ENCODE results near the gene NEK11.
"Not testable (repeated sequence)": the region's sequence is repeated elsewhere in the genome, so short reads cannot be mapped to it uniquely, and the experiment has no call there.

Gene NEK11

DNA sequence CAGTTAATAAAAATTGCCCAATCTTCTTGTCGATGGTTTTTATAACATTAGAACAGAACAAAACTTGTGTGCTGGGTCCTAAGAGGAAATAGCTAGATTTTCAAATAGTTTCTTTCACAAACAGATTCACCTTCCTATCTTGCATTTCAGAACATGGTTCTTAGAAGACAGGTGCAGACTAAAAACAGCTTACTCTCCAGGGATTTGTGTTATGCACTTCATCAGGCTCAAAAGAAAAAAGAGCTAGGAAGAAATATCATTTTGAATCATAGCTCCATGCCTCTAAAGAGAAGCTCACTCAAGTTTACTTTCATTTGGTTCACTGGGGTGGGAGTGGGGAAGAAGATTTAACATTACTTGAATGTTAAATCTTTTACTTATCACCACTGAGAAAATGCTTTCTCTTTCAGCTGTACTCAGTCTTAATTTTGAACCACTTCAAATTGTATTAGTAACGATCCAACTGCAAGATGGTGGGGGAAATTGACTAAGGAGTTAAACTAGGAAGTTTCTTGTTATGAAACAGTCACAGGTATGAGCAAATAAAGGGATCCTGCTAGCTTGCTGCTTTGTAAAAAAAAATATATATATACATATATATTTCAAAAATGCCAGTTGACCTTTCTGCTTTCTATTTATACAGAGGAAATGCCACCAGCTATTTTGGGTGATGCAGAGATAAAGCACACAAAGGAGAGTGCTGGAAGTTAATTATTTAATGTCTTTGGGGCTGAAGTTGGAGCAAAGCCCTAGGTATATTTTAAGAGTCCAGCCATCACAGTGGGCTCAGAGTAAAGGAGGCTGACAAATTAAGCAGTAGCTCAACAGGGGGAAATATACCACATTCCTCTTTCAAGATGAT, 326.6 kb downstream of the NEK11 start:
- Mint-ChIP-seq H3K9me3 (no peaks in the 10 kb centered on the region), H3K27me3 (ENCODE audit: low read depth, poor library complexity) (peaks cover 4% of the 10 kb centered on the region), H3K4me1 (peaks cover 11% of the 10 kb centered on the region), H3K27ac (no peak overlapping the region), H3K36me3 (ENCODE audit: low read depth) (no peaks in the 10 kb centered on the region), H3K4me3 (no peak overlapping the region)
- TF ChIP-seq, protein P1, sequence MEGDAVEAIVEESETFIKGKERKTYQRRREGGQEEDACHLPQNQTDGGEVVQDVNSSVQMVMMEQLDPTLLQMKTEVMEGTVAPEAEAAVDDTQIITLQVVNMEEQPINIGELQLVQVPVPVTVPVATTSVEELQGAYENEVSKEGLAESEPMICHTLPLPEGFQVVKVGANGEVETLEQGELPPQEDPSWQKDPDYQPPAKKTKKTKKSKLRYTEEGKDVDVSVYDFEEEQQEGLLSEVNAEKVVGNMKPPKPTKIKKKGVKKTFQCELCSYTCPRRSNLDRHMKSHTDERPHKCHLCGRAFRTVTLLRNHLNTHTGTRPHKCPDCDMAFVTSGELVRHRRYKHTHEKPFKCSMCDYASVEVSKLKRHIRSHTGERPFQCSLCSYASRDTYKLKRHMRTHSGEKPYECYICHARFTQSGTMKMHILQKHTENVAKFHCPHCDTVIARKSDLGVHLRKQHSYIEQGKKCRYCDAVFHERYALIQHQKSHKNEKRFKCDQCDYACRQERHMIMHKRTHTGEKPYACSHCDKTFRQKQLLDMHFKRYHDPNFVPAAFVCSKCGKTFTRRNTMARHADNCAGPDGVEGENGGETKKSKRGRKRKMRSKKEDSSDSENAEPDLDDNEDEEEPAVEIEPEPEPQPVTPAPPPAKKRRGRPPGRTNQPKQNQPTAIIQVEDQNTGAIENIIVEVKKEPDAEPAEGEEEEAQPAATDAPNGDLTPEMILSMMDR (IDR thresholded peaks at IDR 0.05): no peak
- DNase-seq: no peak

DNA sequence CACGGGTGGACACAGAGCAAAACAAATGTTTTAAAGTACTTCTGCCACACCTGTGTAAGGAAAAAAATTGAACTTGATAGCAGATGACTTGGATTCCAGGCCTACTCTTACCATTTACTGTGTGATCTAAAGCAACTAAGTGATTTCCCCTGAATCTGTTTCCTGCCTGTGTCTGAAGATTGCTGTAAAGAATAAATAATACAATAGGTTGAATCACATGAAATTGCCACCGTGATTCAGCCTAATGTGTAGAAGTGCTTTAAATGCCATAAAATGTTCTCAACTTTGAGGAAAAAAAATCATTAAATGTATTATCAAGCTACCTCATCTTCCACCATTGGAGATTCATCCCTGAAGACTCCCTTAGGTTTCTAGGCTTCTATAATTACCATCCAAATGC, 327.3 kb downstream of the NEK11 start:
- H3K27ac Mint-ChIP-seq: no peak overlapping the region

DNA sequence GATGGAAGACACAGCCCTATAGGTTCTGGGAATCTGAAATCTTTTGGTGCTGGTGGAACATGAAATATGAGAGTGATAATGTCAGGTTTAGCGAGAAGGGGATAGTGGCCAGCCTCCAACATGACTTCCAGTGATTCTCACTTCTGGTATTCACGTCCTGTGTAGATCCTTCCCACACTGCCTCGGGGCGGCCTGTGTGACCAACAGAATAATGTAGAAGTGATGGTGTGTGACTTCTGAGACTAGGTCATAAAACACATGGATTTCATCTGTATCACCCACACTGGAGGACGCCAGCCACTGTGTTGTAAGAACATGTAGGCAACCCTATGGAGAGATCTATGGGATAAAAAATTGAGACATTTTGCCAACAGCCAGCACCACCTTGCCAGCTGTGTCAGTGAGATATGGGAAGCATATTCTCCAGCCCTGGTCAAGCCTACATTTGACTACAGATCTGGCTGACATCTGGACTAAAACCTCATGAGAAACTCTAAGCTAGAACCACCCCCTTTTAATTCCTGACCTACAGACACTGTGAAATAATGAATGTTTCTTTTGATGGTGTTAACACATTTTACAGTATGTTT, 329.4 kb downstream of the NEK11 start:
- Mint-ChIP-seq H3K27ac (no peak overlapping the region), H3K36me3 (ENCODE audit: low read depth) (no peaks in the 10 kb centered on the region), H3K9me3 (no peaks in the 10 kb centered on the region), H3K27me3 (ENCODE audit: low read depth, poor library complexity) (peaks cover 4% of the 10 kb centered on the region), H3K4me1 (peaks cover 13% of the 10 kb centered on the region), H3K4me3 (no peak overlapping the region)
- no peak for DNase-seq
- TF ChIP-seq, protein P1 (IDR thresholded peaks at IDR 0.05): no peak

More for the DNA sequence above, 327.3 kb downstream of the NEK11 start:
- TF ChIP-seq, protein P1 (IDR thresholded peaks at IDR 0.05): no peak
- no peak for DNase-seq
- Mint-ChIP-seq H3K36me3 (ENCODE audit: low read depth) (no peaks in the 10 kb centered on the region), H3K9me3 (no peaks in the 10 kb centered on the region), H3K4me1 (peaks cover 11% of the 10 kb centered on the region), H3K4me3 (no peak overlapping the region), H3K27me3 (ENCODE audit: low read depth, poor library complexity) (peaks cover 4% of the 10 kb centered on the region)

DNA sequence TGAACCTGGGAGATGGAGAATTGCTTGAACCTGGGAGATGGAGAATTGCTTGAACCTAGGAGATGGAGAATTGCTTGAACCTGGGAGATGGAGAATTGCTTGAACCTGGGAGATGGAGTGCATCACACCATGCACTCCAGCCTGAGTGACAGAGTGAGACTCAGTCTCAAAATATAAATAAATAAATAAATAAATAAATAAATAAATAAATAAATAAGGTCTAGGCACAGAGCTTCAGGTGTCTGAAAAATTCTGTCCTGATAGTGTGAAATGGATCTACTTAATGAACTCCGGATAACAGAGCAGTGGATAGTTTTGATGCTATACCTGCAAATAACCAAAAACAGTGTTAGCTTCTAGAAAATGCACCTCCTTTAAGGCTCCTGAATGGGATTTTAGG, 330.6 kb downstream of the NEK11 start:
- DNase-seq: no peak
- Mint-ChIP-seq H3K9me3 (no peaks in the 10 kb centered on the region), H3K27ac (no peak overlapping the region), H3K36me3 (ENCODE audit: low read depth) (no peaks in the 10 kb centered on the region), H3K4me3 (no peak overlapping the region), H3K4me1 (peaks cover 18% of the 10 kb centered on the region), H3K27me3 (ENCODE audit: low read depth, poor library complexity) (peaks cover 8% of the 10 kb centered on the region)
- TF ChIP-seq, protein P1 (IDR thresholded peaks at IDR 0.05): no peak

DNA sequence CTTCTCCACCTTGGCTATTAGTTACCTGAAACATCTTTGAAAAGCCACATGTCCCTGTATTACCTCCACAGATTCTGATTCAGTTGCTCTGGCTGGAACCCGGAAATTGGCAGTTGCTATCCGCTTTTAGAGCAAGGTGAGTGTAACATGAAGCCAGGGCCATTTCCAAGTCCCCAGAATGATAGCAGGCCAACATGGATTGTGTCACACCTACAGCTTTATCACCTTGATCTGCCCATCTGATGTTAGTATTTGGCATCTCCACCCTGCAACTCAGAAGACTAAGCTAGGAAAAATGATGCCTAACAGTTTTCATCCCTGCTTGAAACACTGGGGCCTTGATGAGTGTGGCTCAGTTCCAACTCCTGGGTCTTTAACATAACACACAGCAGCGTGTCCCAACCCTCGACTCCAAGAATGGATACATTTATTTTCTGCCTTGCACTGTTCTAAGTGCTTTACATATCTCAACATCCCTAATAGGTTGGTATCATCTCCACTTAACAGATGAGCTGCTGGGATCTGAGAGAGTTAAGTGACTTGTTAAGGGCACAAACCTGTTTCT, 333.6 kb downstream of the NEK11 start:
- no peak for DNase-seq
- H3K4me3 Mint-ChIP-seq: no peak overlapping the region
- peaks cover 14% of the 10 kb centered on the region for H3K4me1 Mint-ChIP-seq
- H3K27ac Mint-ChIP-seq: no peak overlapping the region
- H3K9me3 Mint-ChIP-seq: peaks cover 9% of the 10 kb centered on the region
- H3K36me3 Mint-ChIP-seq (ENCODE audit: low read depth): peaks cover 11% of the 10 kb centered on the region
- peaks cover 11% of the 10 kb centered on the region for H3K27me3 Mint-ChIP-seq (ENCODE audit: low read depth, poor library complexity)
- TF ChIP-seq, protein P1 (IDR thresholded peaks at IDR 0.05): no peak

DNA sequence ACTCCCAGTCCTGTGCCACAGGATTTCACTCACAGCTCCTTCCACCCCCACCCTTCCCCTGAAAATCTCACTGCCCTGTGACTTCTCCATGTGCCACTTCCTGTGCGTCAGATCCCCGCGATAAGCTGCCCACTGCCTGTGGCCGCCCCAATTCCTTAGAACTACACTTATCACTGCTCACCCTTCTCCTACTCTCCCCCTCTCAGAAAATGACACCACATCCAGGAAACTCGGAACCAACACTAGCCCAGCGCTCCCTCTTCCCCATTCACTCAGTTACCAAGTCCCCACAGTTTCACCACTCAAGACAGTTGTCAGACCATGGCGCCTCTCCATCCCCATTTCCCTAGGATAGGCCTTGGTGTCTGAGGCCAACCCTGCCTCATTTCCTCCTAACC, 334.4 kb downstream of the NEK11 start:
- not testable (repeated sequence) for H3K27ac Mint-ChIP-seq, DNase-seq
- H3K4me1 Mint-ChIP-seq: peaks cover 14% of the 10 kb centered on the region
- H3K4me3 Mint-ChIP-seq: peak overlapping the region; percentile 85
- H3K27me3 Mint-ChIP-seq (ENCODE audit: low read depth, poor library complexity): peaks cover 11% of the 10 kb centered on the region
- H3K9me3 Mint-ChIP-seq: peaks cover 17% of the 10 kb centered on the region
- H3K36me3 Mint-ChIP-seq (ENCODE audit: low read depth): peaks cover 19% of the 10 kb centered on the region
